Stimulated activated CD8-positive, alpha-beta memory T cell treated with anti-CD3 and anti-CD28 coated beads, Interleukin-7, amount 100 ng/mL, for 48 hours (primary cell): ENCODE results near the gene PRPF18.

Source experiments
- DNase-seq, 2 donors: peaks; one replicate each; pipeline ENCODE4 v3.0.0-alpha.2; 2020; ENCODE audit warnings: low read depth in 1 of 2; ENCODE audit errors: extremely low read depth in 1 of 2

The PRPF18 gene

DNA sequence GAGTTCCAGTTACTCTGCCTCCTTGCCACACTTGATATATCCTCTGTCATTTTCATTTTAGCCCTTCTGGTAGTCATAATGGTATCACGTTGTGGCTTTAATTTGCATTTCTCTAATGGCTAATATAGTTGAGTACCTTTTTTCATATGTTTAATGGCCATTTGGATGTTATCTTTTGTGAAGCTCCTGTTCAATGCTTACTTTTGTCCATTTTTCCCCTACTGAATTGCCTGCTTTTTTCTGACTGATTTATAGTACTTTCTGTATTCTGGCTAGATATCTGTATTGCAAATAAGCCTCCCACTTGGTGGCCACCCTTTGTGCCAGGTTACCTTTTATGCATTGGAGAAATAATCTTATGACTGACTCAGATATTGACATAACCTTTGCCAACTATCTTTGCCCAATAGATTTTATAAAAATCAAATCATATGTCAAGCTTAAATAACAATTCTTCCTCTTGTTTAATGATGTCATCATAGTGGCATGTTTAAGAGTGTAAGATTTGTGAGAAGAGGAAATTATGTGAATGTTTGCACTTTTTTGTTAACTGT is 50.6 kb downstream of the PRPF18 start:
- no peak for DNase-seq

DNA sequence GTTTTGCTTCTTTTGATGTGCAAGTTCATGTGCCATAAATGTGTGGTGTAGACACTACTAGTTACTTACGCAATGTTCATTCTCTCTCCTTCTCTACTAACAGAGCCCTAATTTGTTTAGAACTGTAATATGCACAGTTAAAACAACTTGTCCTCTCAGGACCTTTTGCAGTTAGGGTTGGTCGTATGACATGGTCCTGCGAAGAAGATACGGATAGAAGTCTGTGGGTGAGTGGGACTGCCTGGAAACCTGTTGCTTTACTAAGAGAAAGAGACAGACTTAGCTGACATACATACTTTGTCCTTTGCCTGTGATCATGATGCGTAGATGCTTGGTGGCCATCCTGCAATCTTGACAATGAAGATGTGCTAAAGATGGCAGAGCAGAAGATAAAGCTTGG is 51.1 kb downstream of the PRPF18 start:
- DNase-seq: no peak

DNA sequence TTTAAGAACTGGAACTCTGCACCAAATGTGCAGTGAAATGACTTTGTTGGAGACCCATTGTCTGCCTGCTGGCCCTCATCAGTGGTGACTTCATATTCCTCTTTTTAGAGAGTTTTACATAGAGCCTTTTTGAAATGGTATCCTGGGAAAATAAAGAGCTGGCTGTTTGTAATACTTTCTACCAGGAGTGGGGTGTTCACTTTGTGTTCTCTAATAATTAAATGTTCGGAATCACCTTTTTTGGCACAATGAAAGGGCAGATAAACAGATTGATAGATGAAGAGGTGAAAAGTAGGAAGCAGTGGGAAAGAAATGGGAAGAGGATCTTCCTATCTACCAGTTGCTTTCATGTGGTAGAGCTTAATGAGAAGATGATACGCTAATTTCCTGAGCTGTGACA is 55.5 kb downstream of the PRPF18 start:
- DNase-seq: no peak

DNA sequence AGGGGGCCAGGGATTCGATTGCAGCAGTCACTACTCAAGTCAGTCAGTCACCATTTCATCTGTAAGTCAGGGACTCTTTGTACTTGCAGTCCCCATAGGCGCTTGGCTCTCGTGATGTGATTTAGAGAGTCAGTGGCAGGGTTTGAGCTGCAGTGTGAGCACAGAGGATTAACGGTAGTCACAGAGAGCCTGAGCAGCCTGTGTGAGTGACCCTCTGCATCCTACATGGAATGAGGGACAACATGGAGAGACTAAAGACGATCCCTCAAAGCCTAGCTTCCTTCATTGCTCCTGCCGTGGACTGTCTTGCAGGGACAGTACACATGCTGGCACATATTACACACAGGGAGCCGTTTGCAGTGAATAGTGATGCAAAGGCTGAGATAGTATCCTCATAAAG is 56.3 kb downstream of the PRPF18 start:
- no peak for DNase-seq

DNA sequence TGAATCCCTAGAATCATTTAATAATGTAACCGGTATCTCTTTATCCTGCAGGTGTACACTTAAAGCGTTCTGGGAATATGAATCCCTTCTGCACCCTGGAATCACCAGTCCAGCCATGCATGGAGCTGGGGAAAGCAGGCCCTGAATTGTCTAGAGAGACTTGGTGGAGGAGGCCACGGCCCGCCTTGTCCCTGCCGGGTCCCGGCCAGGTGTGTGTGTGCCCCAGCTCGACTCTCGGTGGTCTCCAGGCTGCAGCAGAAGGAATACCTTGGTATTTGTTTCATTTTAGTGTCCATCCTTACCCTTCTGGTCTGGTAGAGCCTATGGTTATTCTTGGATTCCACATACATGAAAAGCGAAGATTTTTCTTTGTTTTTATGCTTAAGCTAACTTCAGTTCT is 58.1 kb downstream of the PRPF18 start:
- DNase-seq: no peak

DNA sequence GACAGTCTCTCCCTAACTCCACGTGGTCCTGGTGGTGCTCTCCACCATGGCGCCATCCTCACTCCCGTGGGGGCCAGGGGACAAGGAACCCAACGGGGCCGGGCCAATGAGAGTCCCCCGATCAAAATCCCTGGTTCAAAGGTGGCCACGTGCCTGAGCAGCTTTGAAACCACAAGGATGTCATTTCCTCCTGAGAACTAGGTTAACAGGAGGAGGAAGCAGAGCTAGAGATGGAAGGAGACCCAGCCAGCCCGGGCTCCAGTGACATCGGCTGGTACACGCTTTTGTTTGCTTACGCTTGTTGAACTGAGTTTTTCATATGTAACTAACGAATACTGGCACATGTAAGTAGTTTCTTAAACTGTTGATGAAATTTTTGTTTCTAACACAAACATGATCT is 61.7 kb downstream of the PRPF18 start:
- DNase-seq: no peak

DNA sequence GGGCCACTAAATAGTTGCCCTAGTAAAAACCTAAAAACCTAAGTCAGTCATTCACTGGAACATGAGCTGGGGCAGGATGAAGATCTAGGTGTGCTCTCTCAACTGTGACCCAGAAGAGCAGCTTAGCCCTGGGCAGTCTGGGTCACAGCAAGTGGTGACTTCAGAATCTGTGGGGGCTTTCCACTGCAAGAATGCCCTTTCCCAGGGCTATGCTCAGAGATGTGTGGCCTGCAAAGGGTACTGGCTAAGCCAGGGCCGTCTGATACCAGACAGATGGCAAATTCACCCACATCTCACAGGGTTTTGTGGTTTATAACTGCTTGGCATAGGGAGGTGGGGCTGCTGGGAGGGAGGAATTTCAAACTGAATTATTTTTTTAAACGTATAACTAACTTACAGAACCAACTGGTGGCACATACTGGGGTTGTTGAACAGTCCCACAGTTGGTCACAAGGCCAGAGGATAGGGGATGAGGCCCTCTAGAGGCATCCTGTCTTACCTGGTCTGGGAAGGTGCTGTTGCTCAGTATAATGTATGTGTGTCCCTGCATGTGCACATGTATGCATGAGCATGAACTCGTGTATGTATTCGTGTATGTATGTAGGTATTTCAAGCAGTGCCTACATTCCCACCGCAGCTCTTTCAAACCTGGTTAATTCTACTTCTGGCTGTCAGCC is 63.2 kb downstream of the PRPF18 start:
- no peak for DNase-seq

DNA sequence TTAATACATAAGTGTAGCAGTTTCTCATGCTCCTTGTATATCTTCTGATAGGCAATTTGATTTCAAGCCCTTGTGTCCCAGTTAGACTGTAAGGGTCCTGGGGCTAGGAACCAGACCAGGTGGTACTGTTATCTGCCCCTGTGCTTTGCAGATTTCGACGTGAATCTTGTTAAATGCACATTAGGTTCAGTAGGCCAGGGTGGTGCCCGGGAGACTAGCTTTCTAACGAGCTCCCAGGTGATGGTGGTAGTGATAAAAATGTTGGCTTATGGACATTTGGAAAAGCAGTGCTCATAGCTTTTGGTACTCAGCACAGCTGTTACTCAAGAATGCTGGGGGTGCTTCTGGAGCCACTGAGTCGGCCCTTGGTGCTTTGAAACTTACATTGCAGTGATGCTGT is 64.2 kb downstream of the PRPF18 start:
- DNase-seq: no peak

DNA sequence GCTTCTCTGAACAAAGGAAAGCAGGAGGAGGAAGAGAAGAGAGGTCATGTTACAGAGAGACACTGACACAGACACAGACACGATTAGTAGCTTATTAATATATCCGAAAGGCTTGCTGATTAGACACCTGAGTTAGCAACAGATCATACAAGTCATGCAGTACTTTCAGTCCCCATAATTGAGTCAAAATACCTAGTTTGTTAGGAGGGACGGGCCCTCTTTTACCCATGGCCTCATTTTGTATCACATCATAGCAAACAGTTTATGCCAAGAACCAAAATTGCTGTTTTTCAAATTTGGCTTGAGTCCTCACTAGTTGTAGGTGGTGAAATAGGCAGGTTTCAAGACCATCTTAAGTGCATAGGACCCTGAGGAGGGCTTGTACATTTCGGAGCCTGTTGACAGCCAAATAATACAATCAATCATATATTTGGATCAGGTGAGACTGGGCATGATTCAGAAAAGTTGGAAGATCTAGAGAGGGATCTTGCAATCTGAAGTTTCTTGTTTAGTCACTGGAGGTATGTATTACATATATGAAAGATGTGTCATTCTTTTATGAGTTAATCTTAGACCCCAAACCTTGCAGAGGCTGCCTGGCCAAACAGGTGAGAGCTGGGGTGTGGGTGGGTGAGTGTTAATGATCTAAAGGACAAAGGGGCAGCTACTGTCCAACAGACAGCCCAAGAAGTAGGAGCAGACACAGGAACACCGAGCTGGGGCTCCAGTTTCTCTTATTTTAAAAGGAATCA is 65.4 kb downstream of the PRPF18 start:
- DNase-seq: peak in 1 of 2 donors; percentile 29

DNA sequence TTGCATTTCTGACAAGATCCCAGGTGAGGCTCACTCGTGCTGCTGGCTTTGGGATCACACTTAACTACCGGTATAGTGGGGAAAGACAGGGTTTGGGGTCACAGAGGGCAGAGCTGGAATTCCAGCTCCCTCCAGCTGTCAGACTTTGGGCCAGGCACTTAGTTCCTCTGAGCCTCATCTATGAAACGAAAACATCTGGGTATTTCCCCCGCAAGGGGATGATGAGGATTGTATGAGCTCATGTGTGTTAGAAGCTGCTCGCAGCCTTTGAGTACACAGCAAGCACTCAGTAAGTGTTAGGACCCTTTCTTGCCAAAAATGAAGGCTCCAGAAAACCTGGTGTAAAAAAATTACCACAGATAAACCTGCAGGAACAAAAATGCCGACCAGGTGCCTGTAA is 66.1 kb downstream of the PRPF18 start:
- DNase-seq: no peak

DNA sequence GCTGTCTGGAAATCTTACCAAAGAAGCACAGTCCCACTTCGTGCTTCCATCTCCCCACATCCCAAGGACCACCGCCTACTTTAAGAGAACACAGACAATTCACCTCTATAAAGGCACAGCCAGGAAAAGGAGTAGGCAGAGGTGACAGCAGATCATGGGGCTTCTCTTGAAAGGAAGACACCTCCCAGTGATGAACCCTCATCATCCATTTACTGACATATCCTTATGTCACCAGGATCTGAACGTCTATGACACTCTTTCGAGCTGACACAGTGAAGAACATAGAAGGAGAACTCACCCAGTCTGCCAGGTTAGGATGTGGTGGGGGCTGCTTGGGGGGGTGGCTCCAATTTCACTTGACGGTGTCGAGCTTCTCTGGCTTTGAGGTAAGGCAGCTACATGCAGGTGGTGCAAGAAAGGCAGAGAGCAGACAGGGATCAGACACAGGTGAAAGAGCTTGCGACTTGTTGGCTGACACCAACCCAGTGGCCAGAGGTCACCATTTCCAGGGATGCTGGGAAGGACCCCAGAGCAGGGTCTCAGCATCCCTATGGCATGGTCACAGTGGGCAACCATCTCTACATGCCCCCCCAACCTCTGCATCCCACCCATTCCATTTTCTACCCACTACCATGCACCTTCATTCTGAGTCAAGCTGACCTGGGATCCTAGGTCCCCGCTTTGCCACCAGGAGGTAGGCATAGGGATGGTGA is 67.5 kb downstream of the PRPF18 start:
- no peak for DNase-seq

DNA sequence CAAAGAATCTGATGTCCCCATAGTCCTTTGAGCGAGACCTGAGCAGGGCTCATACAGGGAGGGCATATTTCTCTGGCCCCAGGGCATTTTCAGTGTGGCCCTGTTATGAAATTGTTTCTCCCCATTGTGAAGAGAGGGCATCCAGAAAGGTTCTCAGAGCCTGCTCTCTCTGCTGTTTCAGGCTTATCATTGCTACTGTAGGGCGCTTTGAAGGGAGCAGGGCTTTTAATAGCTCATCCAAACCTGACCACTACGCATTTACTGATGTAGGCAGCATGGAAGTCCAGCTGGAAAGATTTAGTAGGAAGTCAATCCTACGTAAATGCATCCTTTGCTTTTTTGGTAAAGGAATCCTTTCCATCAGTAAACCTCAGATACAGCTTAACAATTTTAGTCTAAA is 68.1 kb downstream of the PRPF18 start:
- no peak for DNase-seq

DNA sequence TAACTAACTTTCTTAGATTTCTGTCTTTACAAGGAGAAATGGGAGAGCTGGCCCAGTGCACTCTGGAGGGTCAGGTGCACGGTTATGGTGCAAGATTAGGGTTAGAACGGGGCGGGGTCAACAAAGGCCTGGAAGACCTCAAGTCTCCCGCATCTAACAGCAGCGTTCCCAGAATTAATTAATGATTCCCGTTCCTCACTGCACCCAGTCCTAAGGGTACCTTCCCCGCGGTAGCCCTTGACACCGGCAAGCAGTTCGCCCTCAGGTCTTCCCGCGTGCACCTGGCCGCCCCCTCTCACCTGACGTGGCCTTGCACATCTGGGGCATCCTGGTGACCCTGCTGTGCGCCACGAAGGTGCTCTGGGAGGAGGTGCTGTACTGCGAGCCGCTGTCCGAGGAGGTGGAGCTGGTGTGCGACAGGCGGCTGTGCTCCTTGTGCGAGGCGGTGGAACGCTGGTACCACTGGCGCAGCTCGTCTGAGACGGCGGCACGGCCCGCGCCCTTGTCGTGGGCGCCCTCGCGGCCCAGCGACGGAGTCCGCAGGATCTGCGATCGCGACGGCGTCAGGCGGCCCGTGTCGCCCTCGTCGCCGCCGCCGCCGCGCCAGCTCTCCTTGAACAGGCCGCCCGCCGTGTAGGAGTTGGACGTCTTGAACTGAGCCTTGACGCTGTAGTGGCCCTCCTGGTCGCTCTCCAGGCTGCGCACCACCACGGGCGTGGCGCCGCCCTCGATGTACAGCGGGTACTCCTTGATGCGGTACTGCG is 69.8 kb downstream of the PRPF18 start:
- DNase-seq: no peak

DNA sequence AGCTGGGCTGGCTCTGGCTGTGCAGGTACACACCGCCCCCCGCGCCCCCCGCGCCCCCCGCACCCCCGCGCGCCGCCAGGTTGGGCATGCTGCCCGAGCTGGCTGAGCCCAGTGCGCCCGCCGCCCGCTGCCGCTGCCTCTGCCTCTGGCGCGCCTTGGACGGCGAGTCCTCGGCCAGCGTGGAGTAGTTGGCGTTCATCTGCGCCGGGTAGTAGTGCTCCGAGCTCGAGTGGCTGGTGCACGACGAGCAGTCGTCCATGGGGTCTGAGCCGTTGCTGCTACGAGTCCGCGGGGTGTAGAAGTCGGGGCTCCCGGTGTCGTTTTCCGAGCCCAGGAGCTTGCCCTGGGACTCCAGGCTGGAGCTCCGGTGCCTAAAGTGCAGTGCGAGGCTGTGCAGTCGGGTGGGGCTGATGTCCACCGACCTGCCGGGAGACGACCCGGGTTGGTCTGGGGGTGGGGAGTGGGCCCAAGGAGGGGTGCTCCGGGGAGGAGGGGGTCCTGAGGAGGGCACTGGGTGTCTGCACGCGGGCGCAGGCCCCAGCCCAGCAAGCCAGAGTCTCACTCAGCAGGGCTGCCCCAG is 70.4 kb downstream of the PRPF18 start:
- no peak for DNase-seq

DNA sequence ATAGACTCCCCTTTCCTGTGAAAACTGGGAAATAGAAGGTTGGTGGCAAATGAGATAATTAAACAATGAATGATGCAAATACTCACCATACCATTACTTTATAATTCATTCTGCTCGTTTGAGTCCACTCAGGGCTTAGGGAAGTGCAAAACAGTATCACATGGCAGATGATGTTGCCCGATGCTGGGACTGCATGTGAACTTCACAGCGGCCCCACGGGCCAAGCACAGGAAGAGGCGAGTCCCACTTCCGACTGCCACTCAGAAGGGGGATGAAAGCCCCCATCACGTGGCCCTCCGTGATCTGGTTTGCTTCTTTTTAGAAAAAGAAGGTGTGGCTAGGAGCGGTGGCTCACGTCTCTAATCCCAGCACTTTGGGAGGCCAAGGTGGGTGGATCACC is 71.5 kb downstream of the PRPF18 start:
- no peak for DNase-seq

DNA sequence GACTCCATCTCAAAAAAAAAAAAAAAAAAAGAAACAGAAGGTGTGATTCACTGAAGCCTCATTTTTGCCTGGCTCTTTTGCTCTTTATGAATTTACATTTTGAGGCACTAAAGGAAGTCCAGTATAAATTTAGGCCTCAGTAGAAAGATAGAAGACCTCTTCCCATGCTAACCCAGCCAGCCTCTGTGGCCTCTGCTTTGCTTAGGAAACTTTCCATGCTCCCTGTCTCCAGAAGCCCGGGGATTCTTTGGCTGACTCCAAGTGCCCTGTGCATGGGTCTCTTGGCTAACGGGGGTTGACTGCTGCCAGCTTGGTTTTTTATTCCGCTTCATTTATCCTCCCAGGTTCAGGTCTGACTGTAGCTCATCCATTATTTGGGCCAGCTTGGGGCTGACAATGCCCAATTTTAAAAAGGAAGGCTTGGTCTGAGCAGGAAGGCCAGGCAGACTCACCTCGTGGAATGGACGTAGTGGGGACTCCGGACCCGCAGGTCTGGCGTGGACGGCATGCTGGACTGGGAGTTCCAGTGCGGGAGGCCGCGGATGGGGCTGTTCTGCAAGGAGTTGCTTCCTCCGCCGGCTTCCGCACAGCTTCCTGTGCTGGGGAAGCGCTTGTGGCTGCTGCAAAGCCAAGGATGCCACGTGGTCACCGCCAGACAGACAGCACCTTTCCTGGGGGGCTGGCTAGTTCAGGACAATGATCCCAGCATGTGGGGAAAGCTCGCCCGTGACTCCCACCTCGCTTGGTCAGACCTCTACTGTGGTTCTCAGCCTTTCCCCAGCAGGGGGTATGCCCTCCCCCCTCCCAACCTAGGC is 72.3 kb downstream of the PRPF18 start:
- no peak for DNase-seq

DNA sequence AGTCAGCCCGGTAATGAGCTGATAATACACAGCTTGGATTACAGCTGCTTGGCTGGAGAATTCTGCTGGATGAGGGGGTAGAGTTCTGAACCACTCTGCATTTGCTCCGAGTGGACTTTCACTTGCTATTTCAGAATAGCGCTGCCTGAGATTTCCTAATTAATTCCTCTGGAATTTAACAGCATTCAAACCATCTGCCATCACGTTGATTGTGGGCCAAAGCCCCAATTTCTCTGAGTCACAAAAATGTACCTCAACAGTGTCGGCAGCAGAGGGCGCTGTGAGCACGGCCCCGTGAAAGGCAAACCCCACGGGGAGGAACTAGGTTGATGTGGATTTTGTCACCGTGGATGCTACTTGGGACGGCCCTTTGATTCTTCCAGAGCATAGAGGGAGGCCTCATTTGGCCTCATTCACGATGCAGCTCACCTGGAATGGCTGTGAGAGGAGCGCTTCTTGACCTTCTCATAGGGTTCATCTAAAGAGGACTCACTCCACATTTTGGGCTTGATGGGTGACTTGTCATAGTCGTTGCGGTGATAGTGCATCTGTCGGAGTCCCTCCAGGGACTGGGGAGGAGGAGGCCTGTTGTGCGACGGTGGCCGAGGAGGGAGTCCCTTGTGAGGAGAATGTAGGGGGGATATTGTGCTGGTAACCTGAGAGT is 73.3 kb downstream of the PRPF18 start:
- DNase-seq: peak; percentile 23 to 29

DNA sequence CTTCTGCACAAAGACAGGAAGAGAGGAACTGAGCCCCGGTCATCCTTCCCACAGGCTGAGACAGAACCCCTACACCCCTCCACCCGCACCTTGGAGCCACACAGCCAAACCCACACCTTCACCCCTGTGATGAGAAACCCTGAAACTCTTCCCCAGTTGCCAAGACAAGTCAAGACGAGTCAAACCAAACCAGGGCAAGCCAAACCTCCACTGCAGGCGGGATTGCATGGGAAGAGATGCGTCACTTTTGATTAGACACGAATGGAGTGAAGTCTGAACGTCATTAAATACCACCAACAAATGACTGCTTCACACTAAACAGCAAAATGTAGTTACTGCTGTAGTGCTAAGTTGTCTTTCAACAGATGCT is 73.8 kb downstream of the PRPF18 start:
- no peak for DNase-seq

DNA sequence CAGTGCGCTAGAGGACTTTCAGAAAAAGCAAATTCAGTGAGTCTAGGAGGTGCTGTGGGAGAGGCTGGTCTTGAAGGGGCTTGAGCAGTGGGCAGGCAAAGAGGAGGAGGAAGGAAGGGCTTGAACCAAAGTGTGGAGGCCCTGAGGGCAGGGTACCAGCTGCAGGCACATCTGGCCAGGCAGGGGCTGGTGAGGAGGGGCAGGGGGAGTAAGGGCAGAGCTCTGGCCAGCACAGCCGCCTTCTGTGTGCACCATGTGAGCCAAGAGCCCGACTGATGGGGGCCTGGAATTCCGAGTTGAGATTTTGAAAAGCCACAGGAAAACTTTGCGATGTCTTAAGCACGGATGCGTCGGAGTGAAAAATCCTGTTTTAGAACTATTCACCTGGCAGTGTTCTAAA is 74.5 kb downstream of the PRPF18 start:
- DNase-seq: no peak
